WTC11 (cell line): ENCODE results near the gene ZNF467.

ENCODE experiments used
- ATF1 ChIP-seq: sonication (generic); formaldehyde crosslinking; IDR thresholded peaks from 2 replicates; pipeline ENCODE4 v1.8.1; 2023; ENCODE audit warnings: mild to moderate bottlenecking, moderate library complexity, missing genetic modification reagents
- ZNF138 ChIP-seq: sonication (generic); formaldehyde crosslinking; conservative IDR thresholded peaks from 2 replicates; pipeline ENCODE4 v1.8.1; 2022; ENCODE audit warnings: mild to moderate bottlenecking, moderate library complexity, missing genetic modification reagents

DNA sequence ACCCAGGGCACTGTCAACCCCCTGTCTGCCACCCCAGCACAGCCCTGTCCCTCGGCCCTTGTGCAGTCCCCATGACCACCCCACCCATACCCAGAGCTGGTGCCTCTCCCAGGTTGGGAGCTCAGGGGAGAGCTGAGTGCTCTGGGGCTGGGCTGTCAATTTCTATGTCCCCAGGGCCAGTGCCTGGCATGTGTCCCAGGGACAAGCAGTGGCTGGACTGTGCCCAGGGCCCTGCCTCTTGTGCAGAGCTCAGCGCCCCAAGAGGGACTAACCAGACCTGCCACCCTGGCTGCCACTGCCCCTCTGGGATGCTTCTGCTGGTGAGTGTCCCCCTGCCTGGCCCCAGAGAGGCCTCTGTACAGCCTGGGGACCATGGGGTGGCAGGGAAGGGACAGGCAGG, 35.8 kb upstream of the ZNF467 start:
- TF ChIP-seq ZNF138 (no peak), ATF1 (CRISPR knock-in tag) (no peak)
